HEK293 (cell line): ENCODE measurements around the gene RHOG.

Source experiments
- CTCF ChIA-PET: fragments of 350-600 bp; formaldehyde crosslinking; extraction: SDS; loops from one replicate; lab custom pipeline; 2021; ENCODE audit warnings: antibody characterized with exemption; lab: Yijun Ruan, JAX
- POLR2A ChIA-PET: fragments of 300-600 bp; formaldehyde crosslinking; extraction: SDS; loops from one replicate; lab custom pipeline; 2020; ENCODE audit warnings: antibody characterized with exemption, inconsistent platforms; lab: Yijun Ruan, JAX
- H3K27ac ChIP-seq: fragments of 200-500 bp; sonication (Bioruptor generic); 2 replicates; pipeline ENCODE4 v1.5.1; 2014; ENCODE audit warnings: low read depth, low read length, control low read depth, inconsistent platforms; ENCODE audit errors: extremely low read depth
- H3K36me3 ChIP-seq, 2 experiments: fragments of 200-500 bp in 1 of 2; sonication (Bioruptor generic) in 1 of 2; 1 replicate in 1 of 2; 2 replicates in 1 of 2; pipeline ENCODE4 v1.5.1; 2014 to 2017; ENCODE audit warnings: inconsistent platforms in 2 of 2, low read length in 2 of 2; ENCODE audit not compliant: control insufficient read depth in 2 of 2, insufficient read depth in 1 of 2
- H3K4me1 ChIP-seq: fragments of 200-500 bp; sonication (Bioruptor generic); 2 replicates; pipeline ENCODE4 v1.5.1; 2014; ENCODE audit warnings: mild to moderate bottlenecking, low read length, inconsistent platforms; ENCODE audit not compliant: control insufficient read depth, insufficient read depth
- H3K4me3 ChIP-seq: 2 replicates; pipeline ENCODE4 v1.5.1; 2011; ENCODE audit warnings: low read depth, mild to moderate bottlenecking, control low read depth, low read length, moderate library complexity
- H3K9me3 ChIP-seq: fragments of 200-500 bp; sonication (Bioruptor generic); 2 replicates; pipeline ENCODE4 v1.5.1; 2014; ENCODE audit warnings: low read depth, low read length, inconsistent platforms; ENCODE audit not compliant: control insufficient read depth, insufficient read depth
- BCL11A ChIP-seq: fragments of 450-650 bp; formaldehyde crosslinking; IDR thresholded peaks from 2 replicates; pipeline ENCODE4 v1.5.1; 2016; ENCODE audit warnings: low read depth, missing biosample characterization, missing genetic modification characterization
- GLIS2 ChIP-seq: fragments of 450-650 bp; formaldehyde crosslinking; IDR thresholded peaks from 2 replicates; pipeline ENCODE4 v1.5.1; 2016; ENCODE audit warnings: missing biosample characterization, missing genetic modification characterization
- KLF9 ChIP-seq: fragments of 450-650 bp; formaldehyde crosslinking; IDR thresholded peaks from 2 replicates; pipeline ENCODE4 v1.5.1; 2016; ENCODE audit warnings: missing biosample characterization, missing genetic modification characterization, low read depth
- PRDM10 ChIP-seq: fragments of 450-650 bp; formaldehyde crosslinking; IDR thresholded peaks from 2 replicates; pipeline ENCODE4 v1.5.1; 2016; ENCODE audit warnings: missing biosample characterization, missing genetic modification characterization
- TSHZ1 ChIP-seq: fragments of 450-650 bp; formaldehyde crosslinking; IDR thresholded peaks from 2 replicates; pipeline ENCODE4 v1.5.1; 2016; ENCODE audit warnings: missing biosample characterization, missing genetic modification characterization, borderline replicate concordance
- ZBTB8A ChIP-seq: fragments of 450-650 bp; formaldehyde crosslinking; IDR thresholded peaks from 2 replicates; pipeline ENCODE4 v1.5.1; 2016; ENCODE audit warnings: missing biosample characterization, missing genetic modification characterization
- ZFHX2 ChIP-seq: fragments of 450-650 bp; formaldehyde crosslinking; conservative IDR thresholded peaks from 2 replicates; pipeline ENCODE4 v1.5.1; 2016; ENCODE audit warnings: missing biosample characterization, missing genetic modification characterization
- ZIC2 ChIP-seq: fragments of 450-650 bp; formaldehyde crosslinking; IDR thresholded peaks from 2 replicates; pipeline ENCODE4 v1.5.1; 2016; ENCODE audit warnings: missing biosample characterization, missing genetic modification characterization
- ZNF184 ChIP-seq: fragments of 450-650 bp; IDR thresholded peaks from 2 replicates; pipeline ENCODE4 v1.5.1; 2018; ENCODE audit warnings: missing biosample characterization, mild to moderate bottlenecking, missing genetic modification characterization
- ZNF211 ChIP-seq: fragments of 450-650 bp; formaldehyde crosslinking; IDR thresholded peaks from 2 replicates; pipeline ENCODE4 v1.5.1; 2016; ENCODE audit warnings: low read depth, missing biosample characterization, missing genetic modification characterization
- ZNF26 ChIP-seq: fragments of 450-650 bp; formaldehyde crosslinking; IDR thresholded peaks from 2 replicates; pipeline ENCODE4 v1.5.1; 2016; ENCODE audit warnings: missing biosample characterization, missing genetic modification characterization
- ZNF292 ChIP-seq: fragments of 450-650 bp; formaldehyde crosslinking; IDR thresholded peaks from 2 replicates; pipeline ENCODE4 v1.5.1; 2016; ENCODE audit warnings: low read depth, missing biosample characterization, missing genetic modification characterization, borderline replicate concordance
- ZNF335 ChIP-seq: fragments of 450-650 bp; formaldehyde crosslinking; conservative IDR thresholded peaks from 2 replicates; pipeline ENCODE4 v1.5.1; 2016; ENCODE audit warnings: missing biosample characterization, missing genetic modification characterization
- ZNF354C ChIP-seq: fragments of 450-650 bp; formaldehyde crosslinking; IDR thresholded peaks from 2 replicates; pipeline ENCODE4 v1.5.1; 2016; ENCODE audit warnings: missing biosample characterization, missing genetic modification characterization, low read depth, borderline replicate concordance
- ZNF37A ChIP-seq: fragments of 450-650 bp; IDR thresholded peaks from 2 replicates; pipeline ENCODE4 v1.5.1; 2018; ENCODE audit warnings: missing biosample characterization, missing genetic modification characterization
- ZNF585B ChIP-seq: fragments of 450-650 bp; formaldehyde crosslinking; IDR thresholded peaks from 2 replicates; pipeline ENCODE4 v1.5.1; 2016; ENCODE audit warnings: missing biosample characterization, missing genetic modification characterization
- ZNF692 ChIP-seq: fragments of 450-650 bp; formaldehyde crosslinking; IDR thresholded peaks from 2 replicates; pipeline ENCODE4 v1.5.1; 2016; ENCODE audit warnings: missing biosample characterization, missing genetic modification characterization
- ZNF701 ChIP-seq: fragments of 450-650 bp; formaldehyde crosslinking; IDR thresholded peaks from 2 replicates; pipeline ENCODE4 v1.5.1; 2016; ENCODE audit warnings: missing biosample characterization, missing genetic modification characterization
- ZNF792 ChIP-seq: fragments of 450-650 bp; formaldehyde crosslinking; IDR thresholded peaks from 2 replicates; pipeline ENCODE4 v1.5.1; 2016; ENCODE audit warnings: missing biosample characterization, missing genetic modification characterization
- ZSCAN23 ChIP-seq: fragments of 450-650 bp; formaldehyde crosslinking; IDR thresholded peaks from 2 replicates; pipeline ENCODE4 v1.5.1; 2016; ENCODE audit warnings: missing biosample characterization, missing genetic modification characterization
- ZSCAN5A ChIP-seq: fragments of 450-650 bp; formaldehyde crosslinking; IDR thresholded peaks from 2 replicates; pipeline ENCODE4 v1.5.1; 2016; ENCODE audit warnings: missing biosample characterization, missing genetic modification characterization

RHOG gene

GRCh38 chr11:3854977-3855807, 14.4 kb upstream of the RHOG start, which contains the start of gene STIM1 (continued):
- TF ChIP-seq ZFHX2 (tag by site-specific recombination), result peak; percentile 53; the same call in 1 of the 2 replicates
- no peak for TF ChIP-seq ZSCAN5A (tag by site-specific recombination)
- TF ChIP-seq ZNF26 (tag by site-specific recombination), result no peak
- TF ChIP-seq ZBTB8A (tag by site-specific recombination), result peak; percentile 60
- TF ChIP-seq ZNF701 (tag by site-specific recombination), result no peak
- no peak for TF ChIP-seq ZNF792 (tag by site-specific recombination)
- TF ChIP-seq BCL11A (tag by site-specific recombination), result 0 out of 2 replicates have a peak, but pooled peaks have one; percentile 26
- TF ChIP-seq TSHZ1, result no peak

GRCh38 chr11:3854660-3854976, 13.9 kb upstream of the RHOG start:
- TF ChIP-seq ZNF585B (no peak), GLIS2 (tag by site-specific recombination) (no peak), ZIC2 (tag by site-specific recombination) (no peak), ZNF184 (tag by site-specific recombination) (no peak), PRDM10 (peak; percentile 99), ZNF292 (no peak), KLF9 (tag by site-specific recombination) (0 out of 2 replicates have a peak, but pooled peaks have one; percentile 53), ZSCAN23 (tag by site-specific recombination) (no peak), ZNF211 (tag by site-specific recombination) (no peak), ZNF354C (no peak), ZNF692 (tag by site-specific recombination) (peak; percentile 18; the same call in 1 of the 2 replicates), ZNF37A (no peak), ZNF335 (peak; percentile 58; the same call in 1 of the 2 replicates)
- H3K4me3 ChIP-seq, result no peak overlapping the region; the same call in 1 of the 2 replicates
- H3K36me3 ChIP-seq, result no peaks in the 10 kb centered on the region
- ChIA-PET POLR2A (interaction anchor here (0.5 to 2.6 kb wide), 17 partner anchors 11 to 242 kb away, joined by 3 to 45 read pairs (median 4); partner anchors contain the start of genes PGAP2 and RHOG), CTCF (interaction anchor here (0.6 to 19.6 kb wide), 54 partner anchors 9 to 244 kb away, joined by 3 to 589 read pairs (median 5); partner anchors contain the start of genes PGAP2, RHOG and RRM1)
- peak overlapping the region; percentile 1; the same call in 1 of the 2 replicates for H3K27ac ChIP-seq
- no peaks in the 10 kb centered on the region for H3K4me1 ChIP-seq
- no peaks in the 10 kb centered on the region for H3K9me3 ChIP-seq
